HUDEP-2 (cell line): ENCODE measurements around the gene UNC80.
A peak's percentile ranks its signal among the peaks of the same experiment; 100 is the strongest.

Source experiments
- DNase-seq, 76 experiments: peaks; one replicate each; lab custom pipeline; 2025; ENCODE audit not compliant: unreplicated experiment in 76 of 76; lab: John Stamatoyannopoulos, UW

UNC80 gene

GRCh38 chr2:209805351-209805750 is 33.7 kb downstream of the UNC80 start:
- DNase-seq = no peak

- no peak for DNase-seq
These were observed 34.7 kb downstream of the UNC80 start for GRCh38 chr2:209806318-209806717.

- DNase-seq = no peak
These were observed 36.9 kb downstream of the UNC80 start for GRCh38 chr2:209808521-209808920.

GRCh38 chr2:209809256-209809655 is 37.6 kb downstream of the UNC80 start:
- no peak for DNase-seq

GRCh38 chr2:209817844-209818271 is 46.2 kb downstream of the UNC80 start:
- DNase-seq = no peak

GRCh38 chr2:209818939-209819338 is 47.3 kb downstream of the UNC80 start:
- DNase-seq = no peak

- no peak for DNase-seq
These were observed 50.2 kb downstream of the UNC80 start for GRCh38 chr2:209821806-209822205.

GRCh38 chr2:209823484-209823883 is 51.9 kb downstream of the UNC80 start:
- no peak for DNase-seq

- DNase-seq = peak in 1 of 76 experiments; percentile 0
These were observed 52.8 kb downstream of the UNC80 start for GRCh38 chr2:209824391-209824790.

- no peak for DNase-seq
These were observed 59.3 kb downstream of the UNC80 start for GRCh38 chr2:209830722-209831465.

GRCh38 chr2:209834767-209835166 is 63.1 kb downstream of the UNC80 start:
- no peak for DNase-seq

- DNase-seq = no peak
These were observed 68.8 kb downstream of the UNC80 start for GRCh38 chr2:209840434-209840833.

- no peak for DNase-seq
These were observed 74.0 kb downstream of the UNC80 start for GRCh38 chr2:209845666-209846065.

GRCh38 chr2:209864716-209865295 is 93.2 kb downstream of the UNC80 start:
- DNase-seq = no peak

GRCh38 chr2:209868271-209868994 is 96.8 kb downstream of the UNC80 start:
- no peak for DNase-seq

- no peak for DNase-seq
These were observed 98.4 kb downstream of the UNC80 start for GRCh38 chr2:209870067-209870466.

GRCh38 chr2:209872675-209873074 is 101.0 kb downstream of the UNC80 start:
- no peak for DNase-seq

- no peak for DNase-seq
These were observed 103.6 kb downstream of the UNC80 start for GRCh38 chr2:209875270-209875669.

GRCh38 chr2:209876211-209876610 is 104.6 kb downstream of the UNC80 start:
- no peak for DNase-seq

GRCh38 chr2:209878701-209879100 is 107.1 kb downstream of the UNC80 start:
- no peak for DNase-seq

GRCh38 chr2:209900638-209901037 is 129.0 kb downstream of the UNC80 start:
- no peak for DNase-seq

- no peak for DNase-seq
These were observed 129.5 kb downstream of the UNC80 start for GRCh38 chr2:209901172-209901571.
